HT-29 (cell line): ENCODE data around the gene MOSPD2. TPM values are rescaled to one million over a fixed set of nuclear protein-coding genes. Genes with fewer than 3 reads are reported as not detected.

Experiments
- total RNA-seq: library from RNA; depleted of rRNA; stranded (reverse); fragments of >200 nt; shearing (Covaris generic); gene quantifications from 2 replicates; pipeline ENCODE4 v1.2.3, GENCODE V29; 2014; rRNA removed

The MOSPD2 gene
- total RNA-seq, 1 experiment from 2014 or later = 6.0 TPM

Other genes with a start within 250 kb of the MOSPD2 start
- 1.1 and 3.2 TPM in 2 replicates for gene FANCB, start 352 bp upstream of the MOSPD2 start, total RNA-seq